Peyer's patch (tissue), 4 donors: ENCODE results near the gene KMT5B. TPM values are rescaled to one million over a fixed set of nuclear protein-coding genes. Genes with fewer than 3 reads are reported as not detected.

Experiments used
- DNase-seq, 3 donors: peaks; one replicate each; pipeline ENCODE4 v3.0.0-alpha.2; 2017 to 2019
- H3K27ac ChIP-seq, 4 donors: fragments of 200-600 bp; sonication (generic); one replicate each; pipeline ENCODE4 v1.5.1; 2016 to 2019
- H3K27me3 ChIP-seq, 2 donors: fragments of 200-600 bp; sonication (generic); one replicate each; pipeline ENCODE4 v1.5.1; 2019
- H3K36me3 ChIP-seq, 3 donors: fragments of 200-600 bp; sonication (generic); one replicate each; pipeline ENCODE4 v1.5.1; 2016 to 2019
- H3K4me1 ChIP-seq, 4 donors: fragments of 200-600 bp; sonication (generic); one replicate each; pipeline ENCODE4 v1.5.1; 2016 to 2019
- H3K4me3 ChIP-seq, 4 donors: fragments of 200-600 bp; sonication (generic); 1 replicate in 3 of 4; 2 replicates in 1 of 4; pipeline ENCODE4 v1.5.1; 2016 to 2019; ENCODE audit warnings: mild to moderate bottlenecking in 1 of 4
- H3K9me3 ChIP-seq, 4 donors: fragments of 200-600 bp; sonication (generic); one replicate each; pipeline ENCODE4 v1.5.1; 2016 to 2019; ENCODE audit warnings: mild to moderate bottlenecking in 1 of 4
- CTCF ChIP-seq, 6 experiments: fragments of 450-650 bp in 4 of 6; fragments of 200-600 bp in 2 of 6; sonication (generic) in 1 of 6; IDR thresholded peaks; one replicate each; pipeline ENCODE4 v1.5.1; 2017 to 2019; ENCODE audit warnings: antibody characterized with exemption in 6 of 6, mild to moderate bottlenecking in 3 of 6, moderate library complexity in 1 of 6
- POLR2A ChIP-seq, 2 donors: fragments of 450-650 bp; IDR thresholded peaks; one replicate each; pipeline ENCODE4 v1.5.1; 2017; ENCODE audit warnings: antibody characterized with exemption in 2 of 2, mild to moderate bottlenecking in 2 of 2, moderate library complexity in 2 of 2
- total RNA-seq, 4 donors: library from RNA; depleted of rRNA; stranded (reverse); fragments of >200 nt; gene quantifications; one replicate each; pipeline ENCODE4 v1.1.0, GENCODE V29; 2016

KMT5B gene
- total RNA-seq, 4 donors from 2014 or later, result 55.3 to 74.8 (median 60.3) TPM

GRCh38 chr11:68189888-68190287, 23.2 kb downstream of the KMT5B start:
- peaks cover 0 to 2% (median 0%) of the 10 kb centered on the region in 4 donors for H3K4me1 ChIP-seq
- H3K4me3 ChIP-seq, result no peak overlapping the region
- TF ChIP-seq POLR2A (IDR thresholded peaks at IDR 0.05), result no peak
- no peak for TF ChIP-seq CTCF (IDR thresholded peaks at IDR 0.05)
- H3K36me3 ChIP-seq, result peaks cover 0 to 14% (median 0%) of the 10 kb centered on the region in 3 donors
- H3K9me3 ChIP-seq, result no peaks in the 10 kb centered on the region
- no peak for DNase-seq
- H3K27ac ChIP-seq, result no peak overlapping the region
- H3K27me3 ChIP-seq, result no peaks in the 10 kb centered on the region

- no peaks in the 10 kb centered on the region for H3K4me1 ChIP-seq
- DNase-seq, result no peak
- no peaks in the 10 kb centered on the region for H3K9me3 ChIP-seq
- TF ChIP-seq CTCF (IDR thresholded peaks at IDR 0.05) (no peak), POLR2A (IDR thresholded peaks at IDR 0.05) (no peak)
- H3K4me3 ChIP-seq, result no peak overlapping the region
- no peak overlapping the region for H3K27ac ChIP-seq
- peaks cover 0 to 22% (median 0%) of the 10 kb centered on the region in 3 donors for H3K36me3 ChIP-seq
- no peaks in the 10 kb centered on the region for H3K27me3 ChIP-seq
Observed at GRCh38 chr11:68189082-68189481, 24.0 kb downstream of the KMT5B start.

GRCh38 chr11:68186061-68186460, 27.0 kb downstream of the KMT5B start:
- H3K36me3 ChIP-seq, result peaks cover 0 to 45% (median 0%) of the 10 kb centered on the region in 3 donors
- no peak overlapping the region for H3K27ac ChIP-seq
- H3K9me3 ChIP-seq, result no peaks in the 10 kb centered on the region
- no peak for DNase-seq
- no peaks in the 10 kb centered on the region for H3K27me3 ChIP-seq
- TF ChIP-seq CTCF (IDR thresholded peaks at IDR 0.05), result no peak
- no peak for TF ChIP-seq POLR2A (IDR thresholded peaks at IDR 0.05)
- no peak overlapping the region for H3K4me3 ChIP-seq
- no peaks in the 10 kb centered on the region for H3K4me1 ChIP-seq

GRCh38 chr11:68181719-68182451, 31.2 kb downstream of the KMT5B start:
- Histone ChIP-seq H3K4me3 (no peak overlapping the region), H3K27me3 (no peaks in the 10 kb centered on the region), H3K36me3 (peaks cover 0 to 76% (median 0%) of the 10 kb centered on the region in 3 donors), H3K4me1 (no peaks in the 10 kb centered on the region), H3K9me3 (no peaks in the 10 kb centered on the region), H3K27ac (no peak overlapping the region)
- DNase-seq, result no peak
- no peak for TF ChIP-seq CTCF (IDR thresholded peaks at IDR 0.05)
- TF ChIP-seq POLR2A (IDR thresholded peaks at IDR 0.05), result no peak

- Histone ChIP-seq H3K9me3 (no peaks in the 10 kb centered on the region), H3K27me3 (no peaks in the 10 kb centered on the region), H3K27ac (no peak overlapping the region), H3K4me1 (no peaks in the 10 kb centered on the region), H3K36me3 (peaks cover 0 to 82% (median 0%) of the 10 kb centered on the region in 3 donors), H3K4me3 (no peak overlapping the region)
- no peak for DNase-seq
- TF ChIP-seq POLR2A (IDR thresholded peaks at IDR 0.05), result no peak
- TF ChIP-seq CTCF (IDR thresholded peaks at IDR 0.05), result no peak
Observed at GRCh38 chr11:68179847-68180246, 33.2 kb downstream of the KMT5B start.
